Vagina (tissue), 2 donors: ENCODE data around the gene HMGXB4.

Source experiments
- POLR2A ChIP-seq, 2 donors: fragments of 450-650 bp; IDR thresholded peaks; one replicate each; pipeline ENCODE4 v1.6.1; 2017; ENCODE audit warnings: antibody characterized with exemption in 2 of 2, mild to moderate bottlenecking in 2 of 2, moderate library complexity in 2 of 2
- POLR2AphosphoS5 ChIP-seq, 2 donors: sonication (generic); formaldehyde crosslinking; IDR thresholded peaks; one replicate each; pipeline ENCODE4 v1.9.0; 2017; ENCODE audit warnings: antibody characterized with exemption in 2 of 2, mild to moderate bottlenecking in 2 of 2, low read depth in 1 of 2; ENCODE audit not compliant: insufficient read depth in 1 of 2
- TF ChIP-seq, protein P1 (sequence below), 3 experiments: fragments of 450-650 bp in 2 of 3; fragments of 200-600 bp in 1 of 3; sonication (generic) in 1 of 3; IDR thresholded peaks; one replicate each; pipeline ENCODE4 v1.5.1; 2017 to 2019; ENCODE audit warnings: antibody characterized with exemption in 3 of 3, mild to moderate bottlenecking in 2 of 3, moderate library complexity in 2 of 3

DNA sequence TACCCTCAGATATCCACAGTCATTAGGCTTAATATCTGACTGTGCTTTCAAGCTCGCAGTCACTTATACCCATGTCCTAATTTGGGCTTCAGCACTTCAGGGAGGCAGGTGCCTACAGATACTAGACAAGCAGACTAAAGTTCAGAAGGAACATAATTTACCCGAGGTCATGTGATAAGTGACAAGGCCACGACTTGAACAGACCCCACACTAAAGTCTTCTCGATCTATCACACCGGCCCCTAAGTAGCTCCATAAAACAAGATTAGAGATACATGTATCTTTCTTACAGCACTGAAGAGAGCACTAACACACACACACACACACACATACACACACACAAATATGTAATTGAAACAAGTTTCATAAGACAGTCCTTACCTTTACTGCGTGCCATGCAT, 75.0 kb downstream of the HMGXB4 start:
- TF ChIP-seq, protein P1, sequence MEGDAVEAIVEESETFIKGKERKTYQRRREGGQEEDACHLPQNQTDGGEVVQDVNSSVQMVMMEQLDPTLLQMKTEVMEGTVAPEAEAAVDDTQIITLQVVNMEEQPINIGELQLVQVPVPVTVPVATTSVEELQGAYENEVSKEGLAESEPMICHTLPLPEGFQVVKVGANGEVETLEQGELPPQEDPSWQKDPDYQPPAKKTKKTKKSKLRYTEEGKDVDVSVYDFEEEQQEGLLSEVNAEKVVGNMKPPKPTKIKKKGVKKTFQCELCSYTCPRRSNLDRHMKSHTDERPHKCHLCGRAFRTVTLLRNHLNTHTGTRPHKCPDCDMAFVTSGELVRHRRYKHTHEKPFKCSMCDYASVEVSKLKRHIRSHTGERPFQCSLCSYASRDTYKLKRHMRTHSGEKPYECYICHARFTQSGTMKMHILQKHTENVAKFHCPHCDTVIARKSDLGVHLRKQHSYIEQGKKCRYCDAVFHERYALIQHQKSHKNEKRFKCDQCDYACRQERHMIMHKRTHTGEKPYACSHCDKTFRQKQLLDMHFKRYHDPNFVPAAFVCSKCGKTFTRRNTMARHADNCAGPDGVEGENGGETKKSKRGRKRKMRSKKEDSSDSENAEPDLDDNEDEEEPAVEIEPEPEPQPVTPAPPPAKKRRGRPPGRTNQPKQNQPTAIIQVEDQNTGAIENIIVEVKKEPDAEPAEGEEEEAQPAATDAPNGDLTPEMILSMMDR (IDR thresholded peaks at IDR 0.05) = no peak
- no peak for TF ChIP-seq POLR2AphosphoS5 (IDR thresholded peaks at IDR 0.05; ENCODE audit: insufficient read depth in 1 of 2, low read depth in 1 of 2)
- no peak for TF ChIP-seq POLR2A (IDR thresholded peaks at IDR 0.05)
